Measurements from ENCODE around the gene PLD1. TPM values are rescaled to one million over a fixed set of nuclear protein-coding genes. Genes with fewer than 3 reads are reported as not detected.
A peak's percentile ranks its signal among the peaks of the same experiment; 100 is the strongest.

Gene PLD1
- total RNA-seq, 1 experiment from 2014 or later = 32.5 TPM

DNA sequence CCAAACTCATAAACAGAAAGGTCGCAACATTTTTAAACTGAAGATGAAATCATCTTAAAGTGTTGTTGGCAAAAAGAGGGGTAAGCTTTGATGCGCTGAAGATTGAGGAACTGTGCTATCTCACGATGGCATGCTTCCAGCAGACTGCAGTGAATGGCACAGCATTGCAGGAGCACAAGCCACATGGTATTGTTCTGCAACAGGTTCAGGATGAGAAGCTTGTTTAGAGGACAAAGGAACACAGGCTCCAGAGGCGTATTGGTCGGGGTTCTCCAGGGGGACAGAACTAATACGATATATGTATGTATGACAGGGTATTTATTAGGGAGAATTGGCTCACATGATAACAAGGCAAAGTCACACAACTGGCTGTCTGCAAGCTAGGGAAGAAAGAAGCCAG, 13.8 kb upstream of the PLD1 start:
- TF ChIP-seq, protein P1, sequence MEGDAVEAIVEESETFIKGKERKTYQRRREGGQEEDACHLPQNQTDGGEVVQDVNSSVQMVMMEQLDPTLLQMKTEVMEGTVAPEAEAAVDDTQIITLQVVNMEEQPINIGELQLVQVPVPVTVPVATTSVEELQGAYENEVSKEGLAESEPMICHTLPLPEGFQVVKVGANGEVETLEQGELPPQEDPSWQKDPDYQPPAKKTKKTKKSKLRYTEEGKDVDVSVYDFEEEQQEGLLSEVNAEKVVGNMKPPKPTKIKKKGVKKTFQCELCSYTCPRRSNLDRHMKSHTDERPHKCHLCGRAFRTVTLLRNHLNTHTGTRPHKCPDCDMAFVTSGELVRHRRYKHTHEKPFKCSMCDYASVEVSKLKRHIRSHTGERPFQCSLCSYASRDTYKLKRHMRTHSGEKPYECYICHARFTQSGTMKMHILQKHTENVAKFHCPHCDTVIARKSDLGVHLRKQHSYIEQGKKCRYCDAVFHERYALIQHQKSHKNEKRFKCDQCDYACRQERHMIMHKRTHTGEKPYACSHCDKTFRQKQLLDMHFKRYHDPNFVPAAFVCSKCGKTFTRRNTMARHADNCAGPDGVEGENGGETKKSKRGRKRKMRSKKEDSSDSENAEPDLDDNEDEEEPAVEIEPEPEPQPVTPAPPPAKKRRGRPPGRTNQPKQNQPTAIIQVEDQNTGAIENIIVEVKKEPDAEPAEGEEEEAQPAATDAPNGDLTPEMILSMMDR (conservative IDR thresholded peaks at IDR 0.05) = no peak
- TF ChIP-seq EZH2 (IDR thresholded peaks at IDR 0.05; ENCODE audit: low read depth) = no peak
- Histone ChIP-seq H3K27ac (peak overlapping the region; percentile 75), H3K4me2 (peak overlapping the region; percentile 63), H4K20me1 (ENCODE audit: insufficient read depth) (no peaks in the 10 kb centered on the region), H3F3A (ENCODE audit: insufficient read depth, low read depth) (peaks cover 30% of the 10 kb centered on the region), H3K4me3 (no peak overlapping the region), H3K27me3 (ENCODE audit: insufficient read depth, low read depth) (no peaks in the 10 kb centered on the region), H2AFZ (no peak overlapping the region), H3K36me3 (ENCODE audit: low read depth) (no peaks in the 10 kb centered on the region), H3K9me3 (ENCODE audit: insufficient read depth, low read depth) (no peaks in the 10 kb centered on the region), H3K9me2 (ENCODE audit: insufficient read depth) (no peaks in the 10 kb centered on the region), H3K4me1 (replicated peaks; ENCODE audit: insufficient read depth) (peaks cover 29% of the 10 kb centered on the region), H3K79me2 (ENCODE audit: low read depth) (no peaks in the 10 kb centered on the region)
- no peak for DNase-seq
- intact Hi-C loops (cut with micrococcal nuclease; ENCODE audit: unreplicated experiment) = no loop called here
- BruUV-seq (replicated peaks) = no TSS peak
- CTCF ChIA-PET = no interaction called here
- POLR2A ChIA-PET (ENCODE audit: unreplicated experiment) = no interaction called here

DNA sequence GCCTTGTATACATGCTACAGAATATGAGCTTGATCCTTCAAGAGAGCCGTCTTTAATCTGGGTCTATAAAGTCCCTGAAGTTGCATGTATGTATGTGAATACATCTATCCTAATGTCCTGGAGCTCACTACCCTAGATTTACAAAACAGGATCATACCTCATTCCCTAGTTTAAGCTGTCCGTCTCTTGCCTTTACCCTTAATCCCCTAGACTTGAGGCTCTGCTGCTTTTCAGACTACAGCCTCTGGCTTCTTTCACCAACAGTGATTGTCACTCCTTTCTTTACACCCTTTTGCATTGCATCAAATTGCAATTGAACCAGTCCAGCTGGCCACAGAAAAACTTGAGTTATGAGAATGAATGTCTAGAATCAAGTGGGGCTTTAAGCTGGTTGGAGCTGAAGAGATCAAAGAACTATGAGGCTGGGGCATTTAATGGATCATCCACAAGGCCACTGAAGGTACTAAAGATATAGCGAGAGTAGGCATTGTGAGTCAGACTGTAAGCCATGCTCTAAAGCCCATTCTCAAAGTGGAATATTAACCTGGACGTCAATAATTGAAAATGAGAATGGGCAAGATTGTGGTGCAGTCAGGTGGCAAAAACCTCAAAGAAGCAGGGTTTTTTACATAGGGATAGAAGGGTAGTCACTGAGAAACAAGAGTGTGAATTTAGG, 12.3 kb upstream of the PLD1 start:
- H3F3A ChIP-seq (ENCODE audit: insufficient read depth, low read depth) = peaks cover 30% of the 10 kb centered on the region
- H3K4me3 ChIP-seq = no peak overlapping the region
- H3K4me1 ChIP-seq (replicated peaks; ENCODE audit: insufficient read depth) = peaks cover 29% of the 10 kb centered on the region
- H3K27ac ChIP-seq = no peak overlapping the region
- no peak overlapping the region for H2AFZ ChIP-seq
- H3K4me2 ChIP-seq = no peak overlapping the region
- H3K79me2 ChIP-seq (ENCODE audit: low read depth) = no peaks in the 10 kb centered on the region
- no peaks in the 10 kb centered on the region for H3K27me3 ChIP-seq (ENCODE audit: insufficient read depth, low read depth)
- no TSS peak for BruUV-seq (replicated peaks)
- DNase-seq = no peak
- intact Hi-C loops (cut with micrococcal nuclease; ENCODE audit: unreplicated experiment) = no loop called here
- no peaks in the 10 kb centered on the region for H4K20me1 ChIP-seq (ENCODE audit: insufficient read depth)
- no peaks in the 10 kb centered on the region for H3K36me3 ChIP-seq (ENCODE audit: low read depth)
- no peaks in the 10 kb centered on the region for H3K9me2 ChIP-seq (ENCODE audit: insufficient read depth)
- CTCF ChIA-PET = no interaction called here
- TF ChIP-seq, protein P1 (conservative IDR thresholded peaks at IDR 0.05) = no peak
- TF ChIP-seq EZH2 (IDR thresholded peaks at IDR 0.05; ENCODE audit: low read depth) = no peak
- POLR2A ChIA-PET (ENCODE audit: unreplicated experiment) = interaction anchor here (0.5 kb wide), 1 partner anchor 49 kb away, joined by 4 read pairs; no protein-coding TSS in a partner anchor
- H3K9me3 ChIP-seq (ENCODE audit: insufficient read depth, low read depth) = no peaks in the 10 kb centered on the region

DNA sequence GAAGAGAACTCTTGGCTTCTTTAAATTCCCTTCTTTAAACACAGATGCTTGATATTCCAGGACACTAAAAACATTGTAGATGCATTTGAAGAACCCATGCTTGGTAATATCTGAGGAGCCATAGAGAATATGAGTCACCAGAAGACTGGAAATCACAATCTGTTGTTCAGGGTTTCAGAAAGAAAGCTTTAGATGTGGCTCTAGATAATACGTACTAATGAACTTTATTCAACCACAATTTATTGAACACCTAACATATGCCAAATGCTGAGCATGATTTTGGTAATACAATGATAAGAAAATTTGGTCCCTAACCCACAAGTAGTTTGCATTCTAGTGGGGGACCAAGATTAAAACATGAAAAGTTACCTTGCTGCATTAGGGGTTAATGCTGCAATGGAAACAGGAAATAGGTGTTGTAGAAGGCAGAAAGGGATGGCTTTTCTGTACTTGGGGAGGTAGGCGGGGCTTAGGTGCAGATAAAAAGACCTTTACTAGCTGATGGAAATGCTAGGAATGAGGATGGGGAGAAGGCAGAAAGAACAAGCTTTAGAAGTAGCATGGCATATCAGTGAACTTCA, 11.6 kb upstream of the PLD1 start:
- no peaks in the 10 kb centered on the region for H3K9me3 ChIP-seq (ENCODE audit: insufficient read depth, low read depth)
- ChIA-PET POLR2A (ENCODE audit: unreplicated experiment) (no interaction called here), CTCF (no interaction called here)
- no peaks in the 10 kb centered on the region for H3K79me2 ChIP-seq (ENCODE audit: low read depth)
- no peak for TF ChIP-seq EZH2 (IDR thresholded peaks at IDR 0.05; ENCODE audit: low read depth)
- TF ChIP-seq, protein P1 (conservative IDR thresholded peaks at IDR 0.05) = no peak
- peaks cover 31% of the 10 kb centered on the region for H3F3A ChIP-seq (ENCODE audit: insufficient read depth, low read depth)
- no peaks in the 10 kb centered on the region for H3K36me3 ChIP-seq (ENCODE audit: low read depth)
- BruUV-seq (replicated peaks) = no TSS peak
- H3K9me2 ChIP-seq (ENCODE audit: insufficient read depth) = 0 out of 2 replicates have a peak, but pooled peaks cover 3% of the 10 kb centered on the region
- H3K4me2 ChIP-seq = no peak overlapping the region
- peaks cover 32% of the 10 kb centered on the region for H3K4me1 ChIP-seq (replicated peaks; ENCODE audit: insufficient read depth)
- no peaks in the 10 kb centered on the region for H4K20me1 ChIP-seq (ENCODE audit: insufficient read depth)
- no peak overlapping the region for H3K4me3 ChIP-seq
- H3K27ac ChIP-seq = no peak overlapping the region
- no peaks in the 10 kb centered on the region for H3K27me3 ChIP-seq (ENCODE audit: insufficient read depth, low read depth)
- no peak for DNase-seq
- intact Hi-C loops (cut with micrococcal nuclease; ENCODE audit: unreplicated experiment) = no loop called here
- H2AFZ ChIP-seq = no peak overlapping the region

All from PC-9 (cell line).